ENCODE results near the gene GORASP2. TPM values are rescaled to one million over a fixed set of nuclear protein-coding genes. Genes with fewer than 3 reads are reported as not detected.

The GORASP2 gene
- total RNA-seq, 4 donors from 2014 or later, result 53.9 to 67.0 (median 56.3) TPM

- peak in 1 of 2 donors; percentile 3 for ATAC-seq
- H3K9me3 ChIP-seq, result no peaks in the 10 kb centered on the region
- intact Hi-C loops (cut with DNase I; ENCODE audit: low total_unique reads), result loop anchor here (5.0 kb wide), 1 partner anchor 458 kb away; the partner anchor contains the start of genes DCAF17 and METTL8
- H3K4me3 ChIP-seq, result peak overlapping the region; percentile 65 to 78 (median 74)
- in situ Hi-C loops (cut with MboI; ENCODE audit: low sequenced_read_pairs in 4 of 4), result loop anchor here (5.0 to 25.0 kb wide), 2 partner anchors 188 to 443 kb away; partner anchors contain the start of gene TLK1 (in 2 of the 4)
- H3K27ac ChIP-seq, result no peak overlapping the region
- TF ChIP-seq POLR2A (IDR thresholded peaks at IDR 0.05) (no peak), CTCF (IDR thresholded peaks at IDR 0.05 in 4 of 5, conservative IDR thresholded peaks at IDR 0.05 in 1 of 5) (no peak)
- H3K4me1 ChIP-seq, result peaks cover 4 to 5% of the 10 kb centered on the region in 2 donors
- DNase-seq, result no peak
- H3K36me3 ChIP-seq, result no peaks in the 10 kb centered on the region
- H3K27me3 ChIP-seq, result no peaks in the 10 kb centered on the region
Measured at GRCh38 chr2:170974304-170974993, 45.4 kb downstream of the GORASP2 start.

GRCh38 chr2:170975127-170975942 lies 46.3 kb downstream of the GORASP2 start:
- no peaks in the 10 kb centered on the region for H3K27me3 ChIP-seq
- DNase-seq (no peak), ATAC-seq (no peak)
- no peaks in the 10 kb centered on the region for H3K36me3 ChIP-seq
- no peaks in the 10 kb centered on the region for H3K9me3 ChIP-seq
- no peak for TF ChIP-seq POLR2A (IDR thresholded peaks at IDR 0.05)
- TF ChIP-seq CTCF (IDR thresholded peaks at IDR 0.05 in 4 of 5, conservative IDR thresholded peaks at IDR 0.05 in 1 of 5), result no peak
- H3K4me3 ChIP-seq, result no peak overlapping the region
- H3K27ac ChIP-seq, result no peak overlapping the region
- in situ Hi-C loops (cut with MboI; ENCODE audit: low sequenced_read_pairs in 4 of 4), result loop anchor here in 1 of 4 donors (25.0 kb wide), 1 partner anchor 187 kb away; the partner anchor contains the start of gene TLK1
- intact Hi-C loops (cut with DNase I; ENCODE audit: low total_unique reads), result no loop called here
- H3K4me1 ChIP-seq, result peaks cover 4 to 5% of the 10 kb centered on the region in 2 donors

GRCh38 chr2:170975943-170976270 lies 46.9 kb downstream of the GORASP2 start:
- no peak for DNase-seq
- intact Hi-C loops (cut with DNase I; ENCODE audit: low total_unique reads), result no loop called here

DNA sequence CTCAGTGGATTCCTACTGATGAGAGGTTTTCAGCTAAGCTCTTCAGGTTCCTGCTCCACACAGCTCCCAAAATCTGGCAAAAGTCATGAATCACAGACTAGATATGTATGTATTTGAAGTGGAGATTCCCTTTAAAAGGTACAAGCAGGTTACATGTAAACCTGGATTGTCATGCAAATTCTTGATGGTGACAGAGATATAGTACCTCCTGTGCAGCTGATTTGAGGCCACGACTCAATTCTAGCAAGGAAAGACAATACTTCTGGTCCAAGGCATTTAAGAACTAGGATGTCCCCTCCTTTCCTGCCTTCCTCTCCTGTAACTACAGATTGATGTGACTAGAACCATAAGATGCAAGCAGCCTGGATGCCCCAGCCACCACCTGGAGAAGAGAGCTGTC lies 55.0 kb downstream of the GORASP2 start:
- in situ Hi-C loops (cut with MboI; ENCODE audit: low sequenced_read_pairs in 4 of 4) (loop anchor here in 1 of 4 donors (25.0 kb wide), 1 partner anchor 178 kb away; the partner anchor contains the start of gene TLK1), intact Hi-C loops (cut with DNase I; ENCODE audit: low total_unique reads) (no loop called here)
- Histone ChIP-seq H3K36me3 (no peaks in the 10 kb centered on the region), H3K4me1 (no peaks in the 10 kb centered on the region), H3K27me3 (no peaks in the 10 kb centered on the region), H3K9me3 (no peaks in the 10 kb centered on the region), H3K27ac (no peak overlapping the region), H3K4me3 (no peak overlapping the region)
- ATAC-seq, result no peak
- TF ChIP-seq POLR2A (IDR thresholded peaks at IDR 0.05), result no peak
- TF ChIP-seq CTCF (IDR thresholded peaks at IDR 0.05 in 4 of 5, conservative IDR thresholded peaks at IDR 0.05 in 1 of 5), result no peak
- no peak for DNase-seq

More at GRCh38 chr2:170975943-170976270, 46.9 kb downstream of the GORASP2 start:
- Histone ChIP-seq H3K4me3 (no peak overlapping the region), H3K4me1 (peaks cover 4 to 5% of the 10 kb centered on the region in 2 donors), H3K27me3 (no peaks in the 10 kb centered on the region), H3K27ac (no peak overlapping the region), H3K36me3 (no peaks in the 10 kb centered on the region), H3K9me3 (no peaks in the 10 kb centered on the region)
- ATAC-seq, result no peak
- in situ Hi-C loops (cut with MboI; ENCODE audit: low sequenced_read_pairs in 4 of 4), result loop anchor here in 1 of 4 donors (25.0 kb wide), 1 partner anchor 186 kb away; the partner anchor contains the start of gene TLK1
- no peak for TF ChIP-seq POLR2A (IDR thresholded peaks at IDR 0.05)
- no peak for TF ChIP-seq CTCF (IDR thresholded peaks at IDR 0.05 in 4 of 5, conservative IDR thresholded peaks at IDR 0.05 in 1 of 5)

Data from gastrocnemius medialis (tissue), 4 donors.